SK-N-SH (cell line): Measurements from ENCODE around the gene NT5DC3.

Experiments
- CTCF ChIP-seq: fragments of 200-600 bp; sonication (generic); IDR thresholded peaks from 2 replicates; pipeline ENCODE4 v1.6.1; 2017; ENCODE audit warnings: antibody characterized with exemption, mild to moderate bottlenecking, moderate library complexity
- EZH2phosphoT487 ChIP-seq: fragments of 200-600 bp; sonication (generic); IDR thresholded peaks from 2 replicates; pipeline ENCODE4 v1.6.1; 2017; ENCODE audit warnings: low read depth, mixed run types, mild to moderate bottlenecking, antibody characterized with exemption, moderate library complexity, borderline replicate concordance
- FOXM1 ChIP-seq: IDR thresholded peaks from 2 replicates; pipeline ENCODE4 v1.4.0; 2012; ENCODE audit warnings: low read depth, mild to moderate bottlenecking
- IRF3 ChIP-seq: fragments of 150-350 bp; IDR thresholded peaks from 2 replicates; pipeline ENCODE4 v1.6.1; 2016; ENCODE audit warnings: mild to moderate bottlenecking, low read depth, low read length
- JUND ChIP-seq: IDR thresholded peaks from 2 replicates; pipeline ENCODE4 v1.4.0; 2012
- NFIC ChIP-seq: IDR thresholded peaks from 2 replicates; pipeline ENCODE4 v1.4.0; 2012; ENCODE audit warnings: borderline replicate concordance
- POLR2AphosphoS5 ChIP-seq: IDR thresholded peaks from 2 replicates; pipeline ENCODE4 v1.6.1; 2012; ENCODE audit warnings: low read depth, low read length
- RCOR1 ChIP-seq: fragments of 150-350 bp; IDR thresholded peaks from 2 replicates; pipeline ENCODE4 v1.6.1; 2017; ENCODE audit warnings: antibody characterized with exemption, low read length

GRCh38 chr12:103855896-103856657 is 15.0 kb upstream of the NT5DC3 start:
- TF ChIP-seq CTCF (no peak), FOXM1 (no peak), JUND (no peak), POLR2AphosphoS5 (no peak), RCOR1 (no peak), IRF3 (no peak), NFIC (no peak), EZH2phosphoT487 (no peak)
